ENCODE data around the gene CT45A3. TPM values are rescaled to one million over a fixed set of nuclear protein-coding genes. Genes with fewer than 3 reads are reported as not detected.
"Not testable (repeated sequence)": the region's sequence is repeated elsewhere in the genome, so short reads cannot be mapped to it uniquely, and the experiment has no call there.

Gene CT45A3, protein sequence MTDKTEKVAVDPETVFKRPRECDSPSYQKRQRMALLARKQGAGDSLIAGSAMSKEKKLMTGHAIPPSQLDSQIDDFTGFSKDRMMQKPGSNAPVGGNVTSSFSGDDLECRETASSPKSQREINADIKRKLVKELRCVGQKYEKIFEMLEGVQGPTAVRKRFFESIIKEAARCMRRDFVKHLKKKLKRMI
- not detected for total RNA-seq
- long read RNA-seq, result 0 reads

DNA sequence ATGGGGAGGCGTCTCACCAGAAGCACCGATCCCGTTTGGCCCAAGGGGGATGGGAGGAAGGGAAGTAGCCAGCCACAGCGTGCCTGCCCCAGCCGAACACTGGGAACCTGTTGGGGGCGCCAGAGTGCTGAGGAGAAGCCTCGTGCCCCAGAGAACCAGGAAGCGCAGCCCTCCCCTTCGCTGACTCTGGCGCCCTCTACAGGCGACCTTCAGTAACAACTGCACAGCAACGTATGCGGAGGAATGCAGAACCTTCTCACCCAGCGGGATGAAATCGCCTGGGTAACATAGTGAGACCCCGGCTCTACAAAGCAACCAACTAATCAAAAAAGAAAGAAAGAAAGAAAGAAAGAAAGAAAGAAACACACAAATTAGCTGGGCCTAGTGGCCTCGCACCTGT lies at the start of gene CT45A3:
Gene CT45A3 (minus strand): TSS at position 101 of the 400 bp plus-strand sequence. CDS start 3,747 bp downstream, outside the sequence.
- intact Hi-C loops (cut with micrococcal nuclease); DNase-seq; H3K27me3 ChIP-seq (ENCODE audit: low read depth); H3K9me3 ChIP-seq (replicated peaks); H3K4me3 ChIP-seq; H3K27ac ChIP-seq (replicated peaks); H3K4me1 ChIP-seq; H3K36me3 ChIP-seq: not testable (repeated sequence)

DNA sequence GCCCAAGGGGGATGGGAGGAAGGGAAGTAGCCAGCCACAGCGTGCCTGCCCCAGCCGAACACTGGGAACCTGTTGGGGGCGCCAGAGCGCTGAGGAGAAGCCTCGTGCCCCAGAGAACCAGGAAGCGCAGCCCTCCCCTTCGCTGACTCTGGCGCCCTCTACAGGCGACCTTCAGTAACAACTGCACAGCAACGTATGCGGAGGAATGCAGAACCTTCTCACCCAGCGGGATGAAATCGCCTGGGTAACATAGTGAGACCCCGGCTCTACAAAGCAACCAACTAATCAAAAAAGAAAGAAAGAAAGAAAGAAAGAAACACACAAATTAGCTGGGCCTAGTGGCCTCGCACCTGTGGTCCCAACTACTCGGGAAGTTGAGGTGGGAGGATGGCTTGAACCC lies 34.7 kb upstream of the CT45A3 start, which contains the start of gene CT45A6:
Gene CT45A6 (minus strand): TSS at position 101 of the 400 bp plus-strand sequence. CDS start 3,794 bp downstream, outside the sequence.
- H3K4me1 ChIP-seq; DNase-seq; H3K36me3 ChIP-seq; H3K27me3 ChIP-seq (ENCODE audit: low read depth); intact Hi-C loops (cut with micrococcal nuclease); H3K9me3 ChIP-seq (replicated peaks); H3K4me3 ChIP-seq; H3K27ac ChIP-seq (replicated peaks): not testable (repeated sequence)

DNA sequence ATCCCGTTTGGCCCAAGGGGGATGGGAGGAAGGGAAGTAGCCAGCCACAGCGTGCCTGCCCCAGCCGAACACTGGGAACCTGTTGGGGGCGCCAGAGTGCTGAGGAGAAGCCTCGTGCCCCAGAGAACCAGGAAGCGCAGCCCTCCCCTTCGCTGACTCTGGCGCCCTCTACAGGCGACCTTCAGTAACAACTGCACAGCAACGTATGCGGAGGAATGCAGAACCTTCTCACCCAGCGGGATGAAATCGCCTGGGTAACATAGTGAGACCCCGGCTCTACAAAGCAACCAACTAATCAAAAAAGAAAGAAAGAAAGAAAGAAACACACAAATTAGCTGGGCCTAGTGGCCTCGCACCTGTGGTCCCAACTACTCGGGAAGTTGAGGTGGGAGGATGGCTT lies 17.4 kb upstream of the CT45A3 start, which contains the start of gene CT45A5:
Gene CT45A5 (minus strand): TSS at position 101 of the 400 bp plus-strand sequence. CDS start 3,774 bp downstream, outside the sequence.
- DNase-seq; H3K4me3 ChIP-seq; H3K4me1 ChIP-seq; H3K27ac ChIP-seq (replicated peaks); intact Hi-C loops (cut with micrococcal nuclease); H3K27me3 ChIP-seq (ENCODE audit: low read depth); H3K9me3 ChIP-seq (replicated peaks); H3K36me3 ChIP-seq: not testable (repeated sequence)

DNA sequence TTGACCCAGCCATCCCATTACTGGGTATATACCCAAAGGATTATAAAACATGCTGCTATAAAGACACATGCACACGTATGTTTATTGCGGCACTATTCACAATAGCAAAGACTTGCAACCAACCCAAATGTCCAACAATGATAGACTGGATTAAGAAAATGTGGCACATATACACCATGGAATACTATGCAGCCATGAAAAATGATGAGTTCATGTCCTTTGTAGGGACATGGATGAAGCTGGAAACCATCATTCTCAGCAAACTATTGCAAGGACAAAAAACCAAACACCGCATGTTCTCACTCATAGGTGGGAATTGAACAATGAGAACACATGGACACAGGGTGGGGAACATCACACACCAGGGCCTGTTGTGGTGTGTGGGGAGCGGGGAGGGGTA lies 23.3 kb downstream of the CT45A3 start:
- H3K27me3 ChIP-seq (ENCODE audit: low read depth); H3K4me3 ChIP-seq; H3K36me3 ChIP-seq; H3K9me3 ChIP-seq (replicated peaks); DNase-seq; H3K27ac ChIP-seq (replicated peaks); H3K4me1 ChIP-seq; intact Hi-C loops (cut with micrococcal nuclease): not testable (repeated sequence)

DNA sequence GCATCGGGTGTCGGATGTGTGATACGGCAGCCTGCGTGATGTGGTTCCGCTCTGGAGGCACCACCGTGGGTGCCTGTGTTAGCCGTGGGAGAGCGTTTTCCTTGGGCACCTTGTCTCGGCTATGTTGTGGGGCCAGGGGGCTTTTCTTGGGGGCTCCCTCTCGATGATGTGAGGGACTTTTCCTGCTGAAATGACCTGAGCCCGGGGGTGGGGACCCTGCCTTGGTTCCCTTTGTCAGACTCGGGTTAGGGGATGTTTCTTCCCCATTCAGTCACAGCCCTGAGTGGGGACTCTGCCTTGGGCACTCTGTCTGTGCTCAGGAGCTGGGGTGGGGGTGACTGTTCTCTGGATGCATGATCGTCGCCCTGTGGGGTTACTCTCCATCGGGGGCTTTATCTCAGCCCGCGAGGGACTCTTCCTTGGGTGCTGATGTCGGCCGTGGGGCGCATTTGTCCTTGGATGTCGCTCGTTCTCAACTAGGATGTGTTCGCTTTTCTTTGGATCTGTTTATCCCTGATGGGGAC lies 26.7 kb downstream of the CT45A3 start:
- H3K36me3 ChIP-seq, result no peaks in the 10 kb centered on the region
- no peak overlapping the region for H3K27ac ChIP-seq (replicated peaks)
- intact Hi-C loops (cut with micrococcal nuclease), result no loop called here
- no peaks in the 10 kb centered on the region for H3K4me1 ChIP-seq
- H3K27me3 ChIP-seq (ENCODE audit: low read depth), result no peaks in the 10 kb centered on the region
- TF ChIP-seq, protein P1, sequence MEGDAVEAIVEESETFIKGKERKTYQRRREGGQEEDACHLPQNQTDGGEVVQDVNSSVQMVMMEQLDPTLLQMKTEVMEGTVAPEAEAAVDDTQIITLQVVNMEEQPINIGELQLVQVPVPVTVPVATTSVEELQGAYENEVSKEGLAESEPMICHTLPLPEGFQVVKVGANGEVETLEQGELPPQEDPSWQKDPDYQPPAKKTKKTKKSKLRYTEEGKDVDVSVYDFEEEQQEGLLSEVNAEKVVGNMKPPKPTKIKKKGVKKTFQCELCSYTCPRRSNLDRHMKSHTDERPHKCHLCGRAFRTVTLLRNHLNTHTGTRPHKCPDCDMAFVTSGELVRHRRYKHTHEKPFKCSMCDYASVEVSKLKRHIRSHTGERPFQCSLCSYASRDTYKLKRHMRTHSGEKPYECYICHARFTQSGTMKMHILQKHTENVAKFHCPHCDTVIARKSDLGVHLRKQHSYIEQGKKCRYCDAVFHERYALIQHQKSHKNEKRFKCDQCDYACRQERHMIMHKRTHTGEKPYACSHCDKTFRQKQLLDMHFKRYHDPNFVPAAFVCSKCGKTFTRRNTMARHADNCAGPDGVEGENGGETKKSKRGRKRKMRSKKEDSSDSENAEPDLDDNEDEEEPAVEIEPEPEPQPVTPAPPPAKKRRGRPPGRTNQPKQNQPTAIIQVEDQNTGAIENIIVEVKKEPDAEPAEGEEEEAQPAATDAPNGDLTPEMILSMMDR (IDR thresholded peaks at IDR 0.05; ENCODE audit: borderline replicate concordance), result no peak
- no peak overlapping the region for H3K4me3 ChIP-seq
- no peaks in the 10 kb centered on the region for H3K9me3 ChIP-seq (replicated peaks)
- no peak for DNase-seq

DNA sequence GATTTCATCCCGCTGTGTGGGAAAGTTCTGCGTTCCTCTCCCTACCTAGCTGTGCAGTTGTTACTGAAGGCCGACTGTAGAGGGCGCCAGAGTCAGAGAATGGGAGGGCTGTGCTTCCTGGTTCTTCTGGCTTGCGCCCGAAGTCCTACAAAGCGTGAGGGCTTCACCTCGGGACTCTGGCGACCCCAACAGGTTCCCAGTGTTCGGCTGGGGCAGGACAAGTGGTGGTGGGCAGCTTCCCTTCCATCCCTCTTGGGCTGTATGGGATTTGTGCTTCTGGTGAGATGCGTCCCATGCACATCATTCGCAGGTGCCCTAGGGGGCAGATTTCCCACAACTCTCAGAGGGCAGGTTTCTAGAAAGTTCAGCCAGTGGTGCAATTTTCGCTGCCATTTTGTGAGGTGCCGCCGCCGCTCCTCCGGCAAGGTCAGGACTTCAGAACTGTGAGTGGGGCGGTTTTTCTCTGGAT lies 27.3 kb downstream of the CT45A3 start:
- no peaks in the 10 kb centered on the region for H3K4me1 ChIP-seq
- DNase-seq, result no peak
- H3K27me3 ChIP-seq (ENCODE audit: low read depth), result no peaks in the 10 kb centered on the region
- H3K27ac ChIP-seq (replicated peaks), result no peak overlapping the region
- no peaks in the 10 kb centered on the region for H3K36me3 ChIP-seq
- intact Hi-C loops (cut with micrococcal nuclease), result no loop called here
- no peak overlapping the region for H3K4me3 ChIP-seq
- H3K9me3 ChIP-seq (replicated peaks), result no peaks in the 10 kb centered on the region
- TF ChIP-seq, protein P1 (IDR thresholded peaks at IDR 0.05; ENCODE audit: borderline replicate concordance), result no peak

DNA sequence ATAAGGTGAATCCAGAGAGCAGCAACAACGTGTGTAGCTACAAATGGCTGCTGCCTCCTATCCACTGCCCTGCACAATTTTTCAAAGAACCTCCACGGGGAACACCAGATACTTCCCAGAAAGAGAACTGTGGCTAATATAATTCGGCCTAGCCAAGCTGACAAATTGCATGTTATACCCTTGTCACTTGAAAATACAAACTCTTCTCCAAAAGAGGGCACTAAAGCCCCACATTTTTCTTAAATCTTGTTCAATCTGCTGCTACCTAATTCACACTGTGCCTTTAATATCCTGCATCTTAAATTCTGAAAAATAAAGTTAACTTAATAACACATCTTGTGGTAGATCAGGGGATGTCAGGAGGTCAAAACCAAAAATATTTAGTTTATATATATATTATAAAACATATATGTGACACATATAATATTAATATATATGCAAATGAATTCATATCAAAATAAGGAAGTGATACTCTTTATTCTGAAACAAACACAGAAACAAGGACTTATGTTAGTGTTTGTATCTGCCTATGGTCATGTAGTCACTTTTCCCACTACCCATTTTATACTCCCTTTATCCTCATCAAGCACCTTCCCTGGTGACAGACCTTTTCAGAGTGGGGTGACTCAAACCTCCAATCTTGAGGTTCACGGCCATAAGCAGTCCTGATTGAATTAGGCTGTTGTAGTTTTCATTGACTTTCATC lies 30.5 kb downstream of the CT45A3 start:
- intact Hi-C loops (cut with micrococcal nuclease), result no loop called here
- Histone ChIP-seq H3K4me1 (no peaks in the 10 kb centered on the region), H3K27me3 (ENCODE audit: low read depth) (no peaks in the 10 kb centered on the region), H3K36me3 (no peaks in the 10 kb centered on the region), H3K9me3 (replicated peaks) (no peaks in the 10 kb centered on the region), H3K27ac (replicated peaks) (no peak overlapping the region), H3K4me3 (no peak overlapping the region)
- DNase-seq, result no peak
- TF ChIP-seq, protein P1 (IDR thresholded peaks at IDR 0.05; ENCODE audit: borderline replicate concordance), result no peak

DNA sequence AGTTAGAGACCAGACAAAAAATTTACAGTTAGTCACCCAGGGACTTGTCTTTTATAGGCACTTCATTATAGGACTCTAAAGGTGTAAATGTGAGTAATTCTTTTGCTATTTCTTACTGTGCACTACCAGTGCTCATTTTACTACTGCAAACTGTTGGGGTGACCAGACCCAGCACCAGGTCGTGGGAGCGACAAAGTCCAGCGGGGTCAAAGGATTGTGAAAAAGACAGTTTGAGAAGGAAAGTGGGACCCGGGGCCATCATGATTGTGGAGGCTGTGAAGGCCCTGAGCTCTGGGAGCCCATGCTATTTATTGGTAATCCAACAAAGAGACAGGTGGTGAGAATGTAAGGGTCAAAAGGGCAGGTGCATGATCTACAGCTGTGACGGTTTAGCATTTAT lies 33.3 kb downstream of the CT45A3 start:
- H3K36me3 ChIP-seq; intact Hi-C loops (cut with micrococcal nuclease); H3K9me3 ChIP-seq (replicated peaks); DNase-seq; H3K4me3 ChIP-seq; H3K27me3 ChIP-seq (ENCODE audit: low read depth); H3K27ac ChIP-seq (replicated peaks); H3K4me1 ChIP-seq: not testable (repeated sequence)
